Activated naive CD8-positive, alpha-beta T cell (primary cell): ENCODE results near the gene RMND1.

Experiments used
- H3K27ac Mint-ChIP-seq: one replicate; pipeline ENCODE4 v1.8.0; 2021; ENCODE audit warnings: mixed read lengths
- H3K27me3 Mint-ChIP-seq: one replicate; pipeline ENCODE4 v1.8.0; 2021; ENCODE audit warnings: mixed read lengths
- H3K36me3 Mint-ChIP-seq: one replicate; pipeline ENCODE4 v1.8.0; 2021; ENCODE audit warnings: mixed read lengths
- H3K4me1 Mint-ChIP-seq: one replicate; pipeline ENCODE4 v1.8.0; 2021; ENCODE audit warnings: low read depth, mixed read lengths
- H3K4me3 Mint-ChIP-seq: one replicate; pipeline ENCODE4 v1.8.0; 2021; ENCODE audit warnings: mild to moderate bottlenecking, mixed read lengths
- H3K9me3 Mint-ChIP-seq: one replicate; pipeline ENCODE4 v1.8.0; 2021; ENCODE audit warnings: low read depth, mixed read lengths

Gene RMND1

GRCh38 chr6:151413372-151414145, 38.4 kb downstream of the RMND1 start:
- peak overlapping the region; percentile 9 for H3K4me3 Mint-ChIP-seq
- peaks cover 14% of the 10 kb centered on the region for H3K9me3 Mint-ChIP-seq
- H3K27ac Mint-ChIP-seq, result peak overlapping the region; percentile 80
- H3K4me1 Mint-ChIP-seq, result peaks cover 25% of the 10 kb centered on the region
- no peaks in the 10 kb centered on the region for H3K27me3 Mint-ChIP-seq
- H3K36me3 Mint-ChIP-seq, result peaks cover 30% of the 10 kb centered on the region

- peaks cover 25% of the 10 kb centered on the region for H3K4me1 Mint-ChIP-seq
- H3K36me3 Mint-ChIP-seq, result peaks cover 28% of the 10 kb centered on the region
- H3K27ac Mint-ChIP-seq, result no peak overlapping the region
- no peak overlapping the region for H3K4me3 Mint-ChIP-seq
- no peaks in the 10 kb centered on the region for H3K27me3 Mint-ChIP-seq
- peaks cover 14% of the 10 kb centered on the region for H3K9me3 Mint-ChIP-seq
Measured at GRCh38 chr6:151412909-151413308, 39.0 kb downstream of the RMND1 start.

DNA sequence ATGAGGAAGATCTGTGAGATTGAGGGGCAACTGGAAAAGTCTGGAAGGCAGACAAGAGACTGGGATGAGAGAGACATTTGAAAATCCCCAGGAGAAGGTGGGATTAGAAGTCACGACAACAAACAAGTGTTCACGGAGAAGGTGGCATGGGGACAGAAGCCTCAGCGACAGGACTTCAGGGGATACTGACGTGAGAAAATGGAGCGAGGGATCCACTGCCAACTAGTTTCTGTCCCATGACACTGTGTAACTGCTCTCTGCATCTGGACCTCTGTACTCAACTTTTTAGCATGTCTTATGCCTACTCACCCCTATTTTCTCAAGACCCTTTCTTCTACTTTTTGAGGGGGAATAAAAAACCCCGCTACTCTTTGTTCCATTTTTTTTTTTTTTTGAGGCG, 42.2 kb downstream of the RMND1 start:
- Mint-ChIP-seq H3K4me1 (peaks cover 31% of the 10 kb centered on the region), H3K27me3 (no peaks in the 10 kb centered on the region), H3K9me3 (peaks cover 6% of the 10 kb centered on the region), H3K36me3 (peaks cover 13% of the 10 kb centered on the region), H3K4me3 (no peak overlapping the region), H3K27ac (no peak overlapping the region)

DNA sequence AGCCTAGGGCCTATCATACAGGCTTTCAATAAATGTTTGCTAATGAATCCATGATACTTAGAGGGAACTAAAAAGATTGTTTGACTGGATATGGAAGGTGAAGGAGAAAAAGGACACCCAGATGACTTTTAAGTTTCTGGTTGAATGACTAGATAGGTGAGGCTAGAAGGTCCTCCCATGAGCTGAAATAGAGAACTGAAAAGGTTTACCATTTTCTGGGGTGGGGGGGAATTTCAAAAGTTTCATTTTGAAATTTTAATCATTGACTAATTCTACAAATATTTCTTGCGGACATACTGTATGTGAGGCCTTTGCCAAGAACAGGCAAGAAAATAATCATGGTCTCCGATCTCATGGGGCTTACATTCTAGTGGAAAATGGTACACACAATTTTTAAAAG, 42.7 kb downstream of the RMND1 start:
- Mint-ChIP-seq H3K27me3 (no peaks in the 10 kb centered on the region), H3K9me3 (peaks cover 1% of the 10 kb centered on the region), H3K4me1 (peaks cover 27% of the 10 kb centered on the region), H3K4me3 (no peak overlapping the region), H3K27ac (peak overlapping the region; percentile 37), H3K36me3 (peaks cover 9% of the 10 kb centered on the region)

DNA sequence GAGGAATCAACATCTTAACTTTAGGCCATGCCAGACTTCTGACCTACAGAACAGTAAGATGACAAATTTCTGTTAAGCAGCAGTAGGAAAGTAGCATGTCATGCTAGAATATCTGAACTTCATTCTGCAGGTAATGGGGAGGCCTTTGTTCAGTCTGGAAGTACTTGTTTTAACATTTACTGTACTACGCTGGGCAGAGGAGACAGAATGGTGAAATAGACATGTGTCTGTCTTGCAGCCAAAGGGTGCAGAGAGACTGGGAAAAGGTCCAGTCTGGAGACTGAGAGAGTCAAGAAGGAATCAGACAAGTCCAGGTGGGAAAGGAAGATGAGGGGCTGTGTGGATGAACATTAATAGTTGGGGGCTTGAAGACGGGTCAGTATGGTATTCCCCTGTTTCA, 43.1 kb downstream of the RMND1 start:
- peak overlapping the region; percentile 37 for H3K27ac Mint-ChIP-seq
- H3K4me1 Mint-ChIP-seq, result peaks cover 24% of the 10 kb centered on the region
- H3K4me3 Mint-ChIP-seq, result no peak overlapping the region
- no peaks in the 10 kb centered on the region for H3K9me3 Mint-ChIP-seq
- H3K36me3 Mint-ChIP-seq, result peaks cover 7% of the 10 kb centered on the region
- no peaks in the 10 kb centered on the region for H3K27me3 Mint-ChIP-seq

- Mint-ChIP-seq H3K4me3 (no peak overlapping the region), H3K4me1 (peaks cover 47% of the 10 kb centered on the region), H3K36me3 (peaks cover 2% of the 10 kb centered on the region), H3K27me3 (no peaks in the 10 kb centered on the region), H3K27ac (peak overlapping the region; percentile 36), H3K9me3 (no peaks in the 10 kb centered on the region)
Measured at GRCh38 chr6:151403919-151404308, 48.0 kb downstream of the RMND1 start.

GRCh38 chr6:151402228-151402627, 49.7 kb downstream of the RMND1 start:
- Mint-ChIP-seq H3K36me3 (peaks cover 2% of the 10 kb centered on the region), H3K4me1 (peaks cover 60% of the 10 kb centered on the region), H3K27me3 (no peaks in the 10 kb centered on the region), H3K4me3 (no peak overlapping the region), H3K27ac (peak overlapping the region; percentile 8), H3K9me3 (no peaks in the 10 kb centered on the region)

- Mint-ChIP-seq H3K27me3 (no peaks in the 10 kb centered on the region), H3K27ac (peak overlapping the region; percentile 72), H3K9me3 (no peaks in the 10 kb centered on the region), H3K36me3 (peaks cover 2% of the 10 kb centered on the region), H3K4me3 (peak overlapping the region; percentile 27), H3K4me1 (peaks cover 59% of the 10 kb centered on the region)
Measured at GRCh38 chr6:151400473-151400872, 51.5 kb downstream of the RMND1 start.

- Mint-ChIP-seq H3K27me3 (no peaks in the 10 kb centered on the region), H3K4me1 (peaks cover 67% of the 10 kb centered on the region), H3K27ac (no peak overlapping the region), H3K36me3 (peaks cover 2% of the 10 kb centered on the region), H3K9me3 (no peaks in the 10 kb centered on the region), H3K4me3 (no peak overlapping the region)
Measured at GRCh38 chr6:151399679-151400078, 52.2 kb downstream of the RMND1 start.

DNA sequence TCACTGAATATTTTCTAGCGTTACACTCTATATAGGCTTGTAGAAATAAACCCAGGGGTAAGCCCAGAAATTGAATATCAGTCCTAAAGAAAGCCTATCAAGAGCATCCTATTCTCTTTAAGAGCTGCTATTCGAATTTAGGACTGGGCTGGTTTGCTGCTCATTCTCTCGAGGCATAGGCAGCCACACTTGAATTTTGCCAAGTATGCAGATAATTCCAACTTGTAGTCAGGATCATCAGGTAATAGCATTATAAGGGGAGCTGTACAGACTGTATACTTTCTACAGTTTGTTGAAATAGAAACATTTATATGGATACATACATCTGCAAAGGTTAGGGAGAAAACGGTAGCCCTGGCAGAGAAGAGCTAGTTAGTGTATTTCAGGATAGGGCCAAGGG, 58.5 kb downstream of the RMND1 start:
- peaks cover 2% of the 10 kb centered on the region for H3K36me3 Mint-ChIP-seq

DNA sequence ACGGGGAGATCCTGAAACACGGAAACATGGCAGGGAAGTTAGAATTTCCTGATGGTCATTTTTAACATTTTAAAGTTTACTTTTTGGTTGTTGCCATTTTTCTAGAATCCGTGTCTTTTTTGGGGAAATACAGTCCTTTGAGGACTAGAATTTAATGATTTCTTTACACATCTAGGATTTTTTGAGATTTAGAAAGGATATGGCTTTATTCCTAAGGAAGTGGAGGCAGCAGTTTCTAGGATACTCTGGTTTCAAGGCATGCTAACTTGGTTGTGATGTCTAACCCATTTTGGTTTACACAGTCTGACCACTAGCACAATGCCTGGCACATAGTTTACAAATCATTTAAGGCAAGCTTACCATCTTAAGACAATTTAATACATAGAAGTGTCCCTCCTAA, 59.5 kb downstream of the RMND1 start:
- peaks cover 65% of the 10 kb centered on the region for H3K4me1 Mint-ChIP-seq
- peak overlapping the region; percentile 95 for H3K27ac Mint-ChIP-seq
- peak overlapping the region; percentile 93 for H3K4me3 Mint-ChIP-seq
- no peaks in the 10 kb centered on the region for H3K27me3 Mint-ChIP-seq
- no peaks in the 10 kb centered on the region for H3K9me3 Mint-ChIP-seq
- peaks cover 2% of the 10 kb centered on the region for H3K36me3 Mint-ChIP-seq

More for the DNA sequence above, 58.5 kb downstream of the RMND1 start:
- H3K4me3 Mint-ChIP-seq, result peak overlapping the region; percentile 93
- no peaks in the 10 kb centered on the region for H3K27me3 Mint-ChIP-seq
- peaks cover 65% of the 10 kb centered on the region for H3K4me1 Mint-ChIP-seq
- no peaks in the 10 kb centered on the region for H3K9me3 Mint-ChIP-seq
- peak overlapping the region; percentile 95 for H3K27ac Mint-ChIP-seq

- Mint-ChIP-seq H3K27ac (peak within 1 kb of the TSS; percentile 95), H3K4me3 (peak within 1 kb of the TSS; percentile 93), H3K36me3 (peaks cover 2% of the 10 kb centered on the region), H3K9me3 (no peaks in the 10 kb centered on the region), H3K27me3 (no peaks in the 10 kb centered on the region), H3K4me1 (peaks cover 68% of the 10 kb centered on the region)
Measured at GRCh38 chr6:151391471-151392413, 60.2 kb downstream of the RMND1 start, which contains the start of gene ZBTB2. Gene ZBTB2 (minus strand): TSS chr6:151391559. CDS start chr6:151373637, 17,922 bp downstream.

DNA sequence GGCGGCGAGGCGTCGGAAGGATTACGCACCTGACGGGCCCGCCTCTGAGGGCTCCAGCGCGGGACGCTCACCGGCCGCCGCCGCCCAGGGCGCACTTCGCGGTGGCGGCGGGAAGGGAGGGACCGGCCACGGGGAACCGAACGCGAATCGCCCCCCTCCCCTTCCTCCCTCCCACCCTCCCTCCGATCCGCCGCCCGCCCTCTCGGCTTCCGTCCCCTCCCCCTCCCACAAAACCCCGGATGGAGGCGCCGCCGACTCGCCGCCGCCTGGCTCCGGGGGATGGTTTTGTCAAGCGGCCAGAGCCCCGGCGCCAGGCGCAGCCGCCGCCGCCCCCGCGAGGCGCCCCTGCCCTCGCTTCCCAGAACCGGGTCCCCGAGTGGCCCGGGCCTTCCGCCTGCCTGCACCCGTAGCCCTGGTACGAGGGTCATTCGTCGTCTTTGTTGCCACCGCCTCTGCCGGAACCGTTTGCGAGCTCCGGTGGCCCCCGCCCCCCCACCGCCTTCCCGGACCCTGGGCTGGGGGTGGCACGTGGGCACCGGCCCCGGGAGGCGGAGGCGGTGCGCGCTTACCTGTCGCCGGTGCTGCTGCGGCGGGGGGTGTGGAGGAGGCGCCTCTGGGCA, 61.0 kb downstream of the RMND1 start:
- Mint-ChIP-seq H3K36me3 (peaks cover 2% of the 10 kb centered on the region), H3K27me3 (no peaks in the 10 kb centered on the region), H3K9me3 (no peaks in the 10 kb centered on the region), H3K4me1 (peaks cover 67% of the 10 kb centered on the region), H3K27ac (no peak overlapping the region), H3K4me3 (peak overlapping the region; percentile 74)

DNA sequence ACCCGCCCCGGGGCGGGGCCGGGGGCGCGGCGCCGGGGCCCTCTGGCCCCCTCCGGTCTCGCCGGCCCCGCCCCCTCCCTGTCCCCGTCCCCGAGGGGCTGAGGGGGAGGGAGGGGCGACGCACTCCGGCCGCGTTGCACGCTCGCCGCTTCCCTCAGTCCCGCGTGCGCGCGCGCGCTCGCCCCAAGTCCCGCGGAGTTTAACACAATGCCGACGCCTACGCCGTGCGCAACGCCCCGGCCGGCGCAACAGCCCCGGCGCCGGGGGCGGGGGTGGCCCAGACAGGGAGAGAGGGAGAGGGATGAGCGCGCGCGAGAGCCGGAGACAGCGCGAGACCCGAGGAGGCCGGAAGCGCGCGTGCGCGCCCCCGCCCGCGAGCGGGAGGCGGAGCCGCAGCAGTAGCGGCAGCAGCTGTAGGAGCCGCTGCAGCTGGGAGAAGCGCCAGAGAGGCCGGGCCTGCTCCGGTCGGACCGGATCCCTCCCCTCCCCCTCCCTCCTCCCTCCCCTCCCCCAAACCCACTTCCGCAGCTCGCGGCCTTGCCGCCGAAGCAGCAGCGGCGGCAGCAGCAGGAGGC, 61.6 kb downstream of the RMND1 start:
- Mint-ChIP-seq H3K36me3 (peaks cover 2% of the 10 kb centered on the region), H3K4me1 (peaks cover 70% of the 10 kb centered on the region), H3K4me3 (peak overlapping the region; percentile 74), H3K9me3 (no peaks in the 10 kb centered on the region), H3K27me3 (no peaks in the 10 kb centered on the region), H3K27ac (peak overlapping the region; percentile 50)
